Activated CD4-positive, alpha-beta T cell treated with anti-CD3 and anti-CD28 coated beads for 36 hours (primary cell): ENCODE data around the gene LOXL3. TPM values are rescaled to one million over a fixed set of nuclear protein-coding genes. Genes with fewer than 3 reads are reported as not detected.

Experiments used
- ATAC-seq: fragments of 200-7000 bp; cut with Tn5 transposase; one replicate; pipeline ENCODE4 v1.10.0; 2021; ENCODE audit warnings: mild to moderate bottlenecking, moderate library complexity
- CTCF ChIA-PET: fragments of 350-600 bp; sonication (Branson Sonifier 250); formaldehyde crosslinking; loops from one replicate; lab custom pipeline; 2021; ENCODE audit warnings: antibody characterized with exemption; lab: Charles Lee
- POLR2A ChIA-PET: fragments of 350-600 bp; sonication (Branson Sonifier 250); formaldehyde crosslinking; loops from one replicate; lab custom pipeline; 2021; ENCODE audit warnings: antibody characterized with exemption, inconsistent platforms; lab: Charles Lee
- DNase-seq: peaks from one replicate; pipeline ENCODE4 v3.0.0-alpha.2; 2020
- H3K27ac Mint-ChIP-seq: one replicate; pipeline ENCODE4 v1.8.0; 2021; ENCODE audit warnings: mixed read lengths
- H3K27me3 Mint-ChIP-seq: one replicate; pipeline ENCODE4 v1.8.0; 2021; ENCODE audit warnings: mixed read lengths
- H3K36me3 Mint-ChIP-seq: one replicate; pipeline ENCODE4 v1.8.0; 2021; ENCODE audit warnings: low read depth, mixed read lengths
- H3K4me1 Mint-ChIP-seq: one replicate; pipeline ENCODE4 v1.8.0; 2021; ENCODE audit warnings: mixed read lengths
- H3K4me3 Mint-ChIP-seq: one replicate; pipeline ENCODE4 v1.8.0; 2021; ENCODE audit warnings: mild to moderate bottlenecking, moderate library complexity, mixed read lengths
- H3K9me3 Mint-ChIP-seq: one replicate; pipeline ENCODE4 v1.8.0; 2021; ENCODE audit warnings: low read depth, mixed read lengths
- intact Hi-C, 2 experiments: fragments of 100-400 bp; cut with DNase I in 1 of 2; cut with micrococcal nuclease in 1 of 2; formaldehyde crosslinking; loops; one replicate each; pipeline versions ENCODE4 v1.14.2 to v1.15.1; 2022 to 2024; cut with DNase I, micrococcal nuclease
- total RNA-seq, 2 experiments: library from RNA; stranded (reverse); gene quantifications; one replicate each; pipeline ENCODE4 v1.2.3, GENCODE V29; 2021

The LOXL3 gene
- total RNA-seq, 2 experiments from 2014 or later: 0.86 to 0.96 TPM

DNA sequence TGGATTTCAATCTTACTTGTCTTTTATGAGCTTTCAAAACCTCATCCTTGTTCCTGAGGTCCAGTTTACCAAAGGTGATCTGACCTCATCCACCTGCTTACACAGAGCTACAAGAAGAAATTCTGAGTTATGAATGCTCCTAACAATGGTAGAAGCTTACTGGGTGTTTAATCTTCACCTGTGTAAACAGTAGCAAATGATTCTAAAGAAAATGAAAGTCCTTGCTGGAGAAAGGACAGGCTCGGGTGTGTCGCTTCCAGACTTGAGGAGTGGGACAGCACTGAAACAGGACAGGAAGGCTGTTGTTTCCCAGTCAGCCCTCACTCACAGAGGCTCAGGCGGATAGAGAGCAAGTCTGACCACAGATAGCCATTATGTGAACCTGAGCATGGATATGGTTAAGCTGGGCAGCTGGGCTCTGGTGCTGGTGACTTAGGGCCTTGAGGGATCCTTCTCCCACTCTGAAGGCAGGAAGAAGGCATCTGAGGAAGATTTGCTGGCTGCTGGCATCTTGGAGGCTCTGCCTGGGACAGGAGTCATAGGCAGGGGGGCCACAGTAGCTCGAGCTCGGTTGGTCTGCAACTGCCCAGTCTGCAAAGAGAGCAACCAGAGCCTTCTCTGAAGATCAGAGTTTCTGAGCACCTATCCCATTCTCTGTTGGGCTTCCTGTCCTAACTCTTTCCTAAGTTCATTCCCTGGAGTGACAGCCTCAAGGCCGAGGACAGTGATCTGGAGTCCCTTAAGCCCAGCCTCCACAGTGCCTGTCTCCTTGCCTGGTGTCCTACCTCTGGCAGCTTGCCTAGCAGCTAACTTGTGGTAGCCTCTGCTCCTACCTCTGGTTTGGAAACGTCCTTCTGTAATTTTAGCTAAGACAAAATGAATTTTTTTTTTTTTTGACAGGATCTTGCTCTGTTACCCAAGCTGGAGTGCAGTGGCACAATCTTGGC is 4.8 kb upstream of the LOXL3 start:
- H3K27ac Mint-ChIP-seq: no peak overlapping the region
- DNase-seq: no peak
- H3K9me3 Mint-ChIP-seq: no peaks in the 10 kb centered on the region
- intact Hi-C loops: no loop called here
- H3K27me3 Mint-ChIP-seq: peaks cover 22% of the 10 kb centered on the region
- no peak for ATAC-seq
- peaks cover 3% of the 10 kb centered on the region for H3K36me3 Mint-ChIP-seq
- H3K4me3 Mint-ChIP-seq: no peak overlapping the region
- peaks cover 12% of the 10 kb centered on the region for H3K4me1 Mint-ChIP-seq
- CTCF ChIA-PET: interaction anchor here (0.6 to 1.2 kb wide), 6 partner anchors 9 to 682 kb away, joined by 3 to 4 read pairs (median 3); no protein-coding TSS in a partner anchor
- POLR2A ChIA-PET: interaction anchor here (0.6 kb wide), 2 partner anchors 8 to 69 kb away, joined by 3 to 13 read pairs; no protein-coding TSS in a partner anchor

DNA sequence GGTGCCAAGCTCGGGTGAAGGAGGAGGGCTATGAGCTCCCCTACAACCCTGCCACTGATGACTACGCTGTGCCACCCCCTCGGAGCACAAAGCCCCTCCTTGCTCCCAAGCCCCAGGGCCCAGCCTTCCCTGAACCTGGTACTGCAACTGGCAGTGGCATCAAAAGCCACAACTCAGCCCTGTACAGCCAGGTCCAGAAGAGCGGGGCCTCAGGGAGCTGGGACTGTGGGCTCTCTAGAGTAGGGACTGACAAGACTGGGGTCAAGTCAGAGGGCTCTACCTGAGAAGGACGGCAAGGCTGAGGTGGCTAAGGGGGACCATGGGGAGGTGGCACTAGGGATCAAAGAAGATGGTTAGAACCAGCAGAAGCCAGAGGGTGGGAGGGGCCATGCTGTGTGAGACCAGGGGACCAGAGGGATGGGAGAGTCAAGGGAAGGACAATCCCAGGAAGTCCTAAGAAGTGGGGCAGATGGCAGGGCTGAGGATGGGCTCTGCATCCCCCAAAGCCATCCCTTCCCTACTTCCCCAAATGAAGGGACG is 3.2 kb upstream of the LOXL3 start:
- intact Hi-C loops: no loop called here
- Mint-ChIP-seq H3K27ac (no peak overlapping the region), H3K4me3 (no peak overlapping the region), H3K36me3 (peaks cover 3% of the 10 kb centered on the region), H3K27me3 (peaks cover 18% of the 10 kb centered on the region), H3K9me3 (no peaks in the 10 kb centered on the region), H3K4me1 (peaks cover 13% of the 10 kb centered on the region)
- DNase-seq: no peak
- ChIA-PET POLR2A (interaction anchor here (0.6 to 0.8 kb wide), 2 partner anchors 9 to 63 kb away, joined by 3 read pairs; no protein-coding TSS in a partner anchor), CTCF (interaction anchor here (0.7 to 1.2 kb wide), 2 partner anchors 21 to 42 kb away, joined by 3 read pairs; no protein-coding TSS in a partner anchor)
- ATAC-seq: no peak

GRCh38 chr2:74556159-74556558 is 2.4 kb upstream of the LOXL3 start:
- CTCF ChIA-PET: interaction anchor here (0.7 kb wide), 1 partner anchor 24 kb away, joined by 3 read pairs; no protein-coding TSS in a partner anchor
- Mint-ChIP-seq H3K4me1 (peaks cover 13% of the 10 kb centered on the region), H3K27me3 (peaks cover 16% of the 10 kb centered on the region), H3K27ac (no peak overlapping the region), H3K4me3 (peak overlapping the region; percentile 91), H3K9me3 (no peaks in the 10 kb centered on the region), H3K36me3 (peaks cover 3% of the 10 kb centered on the region)
- POLR2A ChIA-PET: interaction anchor here (0.8 kb wide), 1 partner anchor 10 kb away, joined by 3 read pairs; no protein-coding TSS in a partner anchor
- intact Hi-C loops: no loop called here
- ATAC-seq (no peak), DNase-seq (no peak)

GRCh38 chr2:74555610-74556103 is 1.9 kb upstream of the LOXL3 start:
- Mint-ChIP-seq H3K9me3 (no peaks in the 10 kb centered on the region), H3K36me3 (peaks cover 3% of the 10 kb centered on the region), H3K4me1 (peaks cover 11% of the 10 kb centered on the region), H3K27me3 (peaks cover 14% of the 10 kb centered on the region), H3K27ac (peak overlapping the region; percentile 91), H3K4me3 (peak overlapping the region; percentile 91)
- ChIA-PET CTCF (interaction anchor here (0.7 to 1.9 kb wide), 2 partner anchors 24 to 29 kb away, joined by 3 to 8 read pairs; no protein-coding TSS in a partner anchor), POLR2A (no interaction called here)
- ATAC-seq (no peak), DNase-seq (no peak)
- intact Hi-C loops: loop anchor here (2.0 kb wide), 4 partner anchors 15 to 73 kb away; partner anchors contain the start of genes CCDC142 (in 1 of the 2), LBX2 (in 1 of the 2), TLX2 (in 1 of the 2) and TTC31 (in 1 of the 2)

DNA sequence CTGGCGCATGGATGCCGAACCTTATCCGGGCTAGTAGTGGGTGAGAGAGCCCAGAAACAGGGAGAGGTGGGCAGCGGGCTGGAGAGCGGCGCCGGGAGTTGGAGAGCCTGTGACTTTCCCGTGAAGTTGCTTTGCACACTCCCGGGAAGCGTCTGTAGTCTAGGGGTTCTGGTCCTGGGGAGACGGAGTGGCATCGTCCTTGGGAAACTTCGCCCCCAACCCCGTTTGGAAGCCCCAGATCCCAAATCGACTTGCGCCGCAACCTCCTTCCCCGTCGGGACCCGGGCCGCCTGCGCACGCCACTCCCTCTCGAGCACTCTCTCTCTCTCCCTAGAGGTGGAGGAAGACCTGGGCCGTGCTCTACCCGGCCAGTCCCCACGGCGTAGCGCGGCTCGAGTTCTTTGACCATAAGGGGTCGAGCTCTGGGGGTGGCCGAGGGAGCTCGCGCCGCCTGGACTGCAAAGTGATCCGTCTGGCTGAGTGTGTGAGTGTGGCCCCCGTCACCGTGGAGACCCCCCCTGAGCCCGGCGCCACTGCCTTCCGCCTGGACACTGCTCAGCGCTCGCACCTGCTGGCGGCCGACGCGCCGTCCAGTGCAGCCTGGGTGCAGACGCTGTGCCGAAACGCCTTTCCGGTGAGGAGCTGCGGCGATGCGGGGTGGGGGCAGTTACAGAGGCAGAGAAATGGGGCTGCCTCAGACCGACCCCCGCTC is 1.2 kb upstream of the LOXL3 start:
- intact Hi-C loops: loop anchor here (1.0 to 2.0 kb wide), 13 partner anchors 16 to 279 kb away; partner anchors contain the start of genes AUP1 (in 2 of the 2), HTRA2 (in 2 of the 2), TTC31 (in 2 of the 2) and C2orf81 (in 1 of the 2)
- peak; percentile 64 for DNase-seq
- POLR2A ChIA-PET: no interaction called here
- ATAC-seq: peak; percentile 59
- Mint-ChIP-seq H3K27me3 (peaks cover 13% of the 10 kb centered on the region), H3K27ac (peak overlapping the region; percentile 91), H3K9me3 (no peaks in the 10 kb centered on the region), H3K4me3 (peak overlapping the region; percentile 91), H3K4me1 (peaks cover 6% of the 10 kb centered on the region), H3K36me3 (peaks cover 3% of the 10 kb centered on the region)
- CTCF ChIA-PET: interaction anchor here (0.6 to 1.9 kb wide), 2 partner anchors 30 to 80 kb away, joined by 4 to 8 read pairs; no protein-coding TSS in a partner anchor

- Mint-ChIP-seq H3K4me3 (peak overlapping the region; percentile 91), H3K4me1 (peaks cover 12% of the 10 kb centered on the region), H3K36me3 (peaks cover 3% of the 10 kb centered on the region), H3K27me3 (peaks cover 21% of the 10 kb centered on the region), H3K27ac (peak overlapping the region; percentile 81), H3K9me3 (no peaks in the 10 kb centered on the region)
- ChIA-PET CTCF (interaction anchor here (1.3 kb wide), 1 partner anchor 70 kb away, joined by 3 read pairs; the partner anchor contains the start of gene TTC31), POLR2A (no interaction called here)
- no peak for ATAC-seq
- no peak for DNase-seq
- intact Hi-C loops: no loop called here
Observed at GRCh38 chr2:74552914-74553811, 579 bp downstream of the LOXL3 start.

DNA sequence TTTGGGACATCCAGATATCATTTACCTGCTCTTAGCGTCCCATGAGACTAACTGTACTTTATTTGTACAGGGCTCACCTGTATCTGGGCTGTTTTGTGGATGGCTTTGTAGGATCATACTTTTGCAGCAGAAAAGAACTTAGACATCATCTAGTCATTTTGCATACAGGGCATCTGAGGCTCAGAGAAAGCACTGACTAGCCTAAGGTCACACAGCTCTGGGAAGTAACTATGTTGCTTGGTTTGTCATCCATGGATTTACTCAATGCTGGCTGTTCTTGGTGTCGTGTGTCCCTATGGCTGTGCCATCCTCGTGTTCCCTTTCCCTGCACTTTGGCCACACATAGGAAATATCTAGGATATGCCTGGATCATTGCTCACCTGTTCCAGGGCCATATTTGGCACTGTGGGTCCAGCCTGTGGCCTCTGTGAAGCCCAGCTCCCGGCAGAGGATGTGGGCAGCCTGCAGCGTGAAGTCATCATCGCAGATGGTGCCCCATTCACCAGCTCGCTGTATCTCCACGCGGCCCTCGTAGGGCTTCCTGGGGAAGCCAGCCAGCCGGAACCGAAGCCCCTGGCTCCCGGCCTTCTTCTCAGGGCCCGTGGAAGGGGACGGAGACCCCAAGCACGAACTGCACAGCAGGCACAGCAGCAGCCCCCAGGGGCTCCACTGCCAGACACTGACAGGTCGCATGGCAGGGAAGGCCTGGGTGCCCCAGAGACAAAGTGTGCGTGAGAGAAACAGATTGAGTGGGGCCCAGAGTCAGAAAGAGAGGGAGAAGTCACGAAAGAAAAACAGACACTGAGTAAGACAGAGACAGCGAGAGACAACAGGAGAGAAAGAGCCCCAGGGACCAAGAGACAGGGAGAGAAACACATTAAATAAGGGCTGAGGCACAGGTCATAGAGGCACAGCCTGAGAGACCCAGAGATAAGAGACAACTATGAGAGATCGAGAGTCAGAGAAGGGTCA is 1.5 kb downstream of the LOXL3 start:
- H3K4me1 Mint-ChIP-seq: peaks cover 12% of the 10 kb centered on the region
- intact Hi-C loops: no loop called here

DNA sequence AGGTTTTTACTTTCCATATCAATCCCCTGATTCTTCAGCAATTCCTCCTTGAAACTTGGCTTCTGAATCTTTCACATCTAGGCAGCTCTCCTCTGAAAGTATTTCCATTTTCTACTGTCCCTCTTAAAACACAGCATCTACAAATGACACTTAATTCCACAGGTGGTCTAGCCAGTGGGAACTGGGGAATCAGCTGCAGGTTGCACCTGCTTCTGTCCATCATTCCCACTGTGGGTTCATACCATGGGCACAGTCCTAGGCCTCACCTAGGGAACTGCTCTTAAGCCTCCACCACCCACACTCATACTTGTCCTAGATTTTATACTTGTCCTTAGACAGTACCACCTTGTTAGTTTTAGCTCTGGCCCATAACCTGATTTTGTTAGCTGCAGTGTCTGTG is 2.2 kb downstream of the LOXL3 start:
- H3K4me3 Mint-ChIP-seq: no peak overlapping the region
- H3K36me3 Mint-ChIP-seq: peaks cover 1% of the 10 kb centered on the region
- DNase-seq (no peak), ATAC-seq (no peak)
- CTCF ChIA-PET: interaction anchor here (1.4 kb wide), 1 partner anchor 20 kb away, joined by 4 read pairs; no protein-coding TSS in a partner anchor
- no peaks in the 10 kb centered on the region for H3K9me3 Mint-ChIP-seq
- POLR2A ChIA-PET: no interaction called here
- peaks cover 29% of the 10 kb centered on the region for H3K27me3 Mint-ChIP-seq
- H3K4me1 Mint-ChIP-seq: peaks cover 12% of the 10 kb centered on the region
- no peak overlapping the region for H3K27ac Mint-ChIP-seq
- intact Hi-C loops: no loop called here

More for the DNA sequence above, 1.5 kb downstream of the LOXL3 start:
- ChIA-PET CTCF (interaction anchor here (1.4 kb wide), 1 partner anchor 21 kb away, joined by 4 read pairs; no protein-coding TSS in a partner anchor), POLR2A (no interaction called here)
- Mint-ChIP-seq H3K27ac (peak overlapping the region; percentile 2), H3K36me3 (peaks cover 3% of the 10 kb centered on the region), H3K9me3 (no peaks in the 10 kb centered on the region), H3K4me3 (no peak overlapping the region), H3K27me3 (peaks cover 27% of the 10 kb centered on the region)
- DNase-seq (no peak), ATAC-seq (no peak)

GRCh38 chr2:74550231-74550630 is 3.5 kb downstream of the LOXL3 start:
- intact Hi-C loops: no loop called here
- Mint-ChIP-seq H3K36me3 (no peaks in the 10 kb centered on the region), H3K27ac (no peak overlapping the region), H3K9me3 (no peaks in the 10 kb centered on the region), H3K4me3 (no peak overlapping the region), H3K4me1 (peaks cover 8% of the 10 kb centered on the region), H3K27me3 (peaks cover 30% of the 10 kb centered on the region)
- no peak for ATAC-seq
- ChIA-PET POLR2A (no interaction called here), CTCF (interaction anchor here (0.6 to 0.7 kb wide), 3 partner anchors 20 to 94 kb away, joined by 3 read pairs; partner anchors contain the start of gene CCDC142)
- DNase-seq: no peak
